D721Med (cell line): ENCODE data around the gene DNMT3A.

Experiments
- DNase-seq: peaks from one replicate; pipeline ENCODE4 v3.0.0; 2011; ENCODE audit warnings: low spot score; ENCODE audit not compliant: insufficient read length
- FAIRE-seq: peaks from 2 replicates; lab custom pipeline; 2011; peaks lifted over from hg19 to GRCh38; lab: Jason Lieb, UNC
- TF ChIP-seq, protein P1 (sequence below): IDR thresholded peaks from 2 replicates; pipeline ENCODE4 v1.5.1; 2012; ENCODE audit warnings: mild to moderate bottlenecking, control low read depth; ENCODE audit not compliant: insufficient read depth; ENCODE audit errors: missing control alignments

The DNMT3A gene

DNA sequence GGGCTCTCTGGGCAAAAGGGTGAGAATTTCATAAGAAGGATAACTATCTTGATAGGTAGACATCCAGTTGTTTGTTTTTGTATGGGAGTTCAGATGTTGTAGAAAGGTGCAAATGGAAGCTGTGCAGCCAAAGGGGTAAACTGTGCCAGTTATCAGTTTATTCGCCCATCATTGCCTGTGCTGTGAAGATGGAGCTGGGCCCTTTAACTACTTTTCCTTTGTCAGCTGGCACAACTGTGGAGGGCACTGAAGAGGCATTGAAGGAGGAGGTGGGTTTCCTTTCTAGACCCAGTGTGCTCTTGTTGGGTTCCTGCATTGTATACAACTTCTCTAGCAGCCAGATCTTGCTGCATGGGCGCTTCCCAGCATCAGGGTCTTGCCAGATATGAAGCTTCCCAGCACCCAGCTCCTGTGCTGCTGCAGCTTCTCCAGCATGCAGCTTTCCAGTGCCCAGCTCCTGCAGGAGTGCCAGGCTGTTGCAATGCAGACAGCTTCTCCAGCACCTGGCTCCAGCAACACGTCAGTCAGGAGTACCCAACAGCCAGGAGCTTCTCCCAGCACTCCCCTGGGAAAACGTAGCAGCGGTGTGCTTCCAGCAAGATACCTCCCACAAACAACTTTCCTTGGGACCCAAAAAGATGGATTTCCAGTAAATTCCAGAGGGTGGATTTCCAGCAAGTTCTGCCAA lies 15.3 kb downstream of the DNMT3A start:
- no peak for FAIRE-seq
- TF ChIP-seq, protein P1, sequence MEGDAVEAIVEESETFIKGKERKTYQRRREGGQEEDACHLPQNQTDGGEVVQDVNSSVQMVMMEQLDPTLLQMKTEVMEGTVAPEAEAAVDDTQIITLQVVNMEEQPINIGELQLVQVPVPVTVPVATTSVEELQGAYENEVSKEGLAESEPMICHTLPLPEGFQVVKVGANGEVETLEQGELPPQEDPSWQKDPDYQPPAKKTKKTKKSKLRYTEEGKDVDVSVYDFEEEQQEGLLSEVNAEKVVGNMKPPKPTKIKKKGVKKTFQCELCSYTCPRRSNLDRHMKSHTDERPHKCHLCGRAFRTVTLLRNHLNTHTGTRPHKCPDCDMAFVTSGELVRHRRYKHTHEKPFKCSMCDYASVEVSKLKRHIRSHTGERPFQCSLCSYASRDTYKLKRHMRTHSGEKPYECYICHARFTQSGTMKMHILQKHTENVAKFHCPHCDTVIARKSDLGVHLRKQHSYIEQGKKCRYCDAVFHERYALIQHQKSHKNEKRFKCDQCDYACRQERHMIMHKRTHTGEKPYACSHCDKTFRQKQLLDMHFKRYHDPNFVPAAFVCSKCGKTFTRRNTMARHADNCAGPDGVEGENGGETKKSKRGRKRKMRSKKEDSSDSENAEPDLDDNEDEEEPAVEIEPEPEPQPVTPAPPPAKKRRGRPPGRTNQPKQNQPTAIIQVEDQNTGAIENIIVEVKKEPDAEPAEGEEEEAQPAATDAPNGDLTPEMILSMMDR: no peak
- DNase-seq: no peak

DNA sequence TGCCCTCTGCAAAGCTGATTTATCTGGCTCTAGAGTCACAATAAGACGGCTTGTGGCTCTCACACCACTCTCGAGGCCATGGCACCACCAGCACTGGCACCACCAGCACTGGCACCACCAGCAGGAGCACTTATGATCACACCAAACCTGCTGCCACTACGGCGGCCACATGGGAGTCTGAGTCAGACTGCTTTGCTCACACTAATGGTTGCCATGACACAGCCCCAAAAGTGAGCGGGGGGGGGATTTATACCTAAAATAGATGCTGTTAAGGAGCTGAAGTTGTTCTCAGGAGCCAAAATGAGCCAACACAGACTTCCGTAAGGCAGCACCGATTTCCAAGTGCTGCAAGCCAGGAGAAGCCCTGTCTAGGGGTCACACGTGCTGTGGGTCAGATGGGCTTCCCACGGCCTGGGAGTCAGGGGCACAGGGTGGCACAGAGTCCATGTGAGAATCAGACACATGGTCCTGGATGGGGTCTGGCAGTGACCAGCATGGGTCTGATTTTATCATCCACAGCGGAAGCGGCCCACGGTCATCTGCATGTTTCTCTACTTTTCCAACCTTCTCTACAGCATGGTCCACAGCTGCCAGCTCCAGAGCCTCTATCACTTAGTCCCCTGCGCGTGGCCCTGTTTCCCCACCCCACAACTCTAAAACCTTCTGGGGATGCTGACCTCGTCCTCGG lies 16.7 kb downstream of the DNMT3A start:
- FAIRE-seq: no peak
- DNase-seq: no peak
- TF ChIP-seq, protein P1: no peak

DNA sequence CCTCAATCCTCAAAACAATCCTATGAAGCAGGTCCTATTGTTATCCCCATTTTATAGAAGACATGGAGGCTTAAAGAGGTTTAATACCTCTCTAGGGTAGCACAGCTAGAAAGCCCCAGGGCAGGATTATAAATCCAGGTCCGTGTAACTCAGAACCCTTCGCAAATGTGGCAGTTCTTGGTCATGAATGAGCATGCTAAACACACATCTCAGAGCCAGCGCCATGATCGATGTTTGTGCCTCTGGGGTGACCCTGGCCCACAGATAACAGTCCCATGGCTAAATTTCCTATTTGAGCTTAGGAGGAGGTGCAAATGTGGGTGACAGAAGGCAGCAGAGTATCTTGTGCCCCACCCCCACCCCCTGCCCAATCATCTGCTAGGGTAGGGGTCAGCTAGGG lies 17.5 kb downstream of the DNMT3A start:
- no peak for DNase-seq
- no peak for FAIRE-seq
- TF ChIP-seq, protein P1: no peak

DNA sequence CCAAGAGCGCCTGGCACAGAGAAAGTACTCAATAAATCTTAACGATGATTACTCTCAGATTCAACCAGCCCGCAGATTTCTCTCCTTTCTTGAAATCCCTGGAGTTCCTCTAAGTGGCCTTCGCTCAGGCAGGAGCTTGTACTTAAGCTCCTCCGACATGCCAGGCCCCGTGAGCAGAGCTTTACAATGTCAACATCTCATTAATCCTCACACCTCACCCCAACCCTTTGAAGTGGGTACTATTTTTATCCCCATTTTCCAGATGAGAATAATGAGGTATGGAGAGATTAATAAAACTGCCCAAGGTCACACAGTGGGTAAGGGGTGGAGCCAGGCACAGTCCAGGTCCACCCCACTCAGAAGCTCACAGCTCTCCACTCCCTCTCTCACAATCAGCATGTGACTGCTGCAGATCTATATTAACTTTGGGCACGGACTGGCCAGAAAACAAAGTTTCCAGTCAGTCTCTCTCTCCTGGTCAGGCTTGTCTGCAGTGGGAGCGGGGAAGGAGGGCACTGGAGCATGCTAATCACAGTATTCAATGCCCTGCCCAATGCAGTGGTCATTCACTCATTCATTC lies 18.0 kb downstream of the DNMT3A start:
- TF ChIP-seq, protein P1: no peak
- FAIRE-seq (no peak), DNase-seq (no peak)

DNA sequence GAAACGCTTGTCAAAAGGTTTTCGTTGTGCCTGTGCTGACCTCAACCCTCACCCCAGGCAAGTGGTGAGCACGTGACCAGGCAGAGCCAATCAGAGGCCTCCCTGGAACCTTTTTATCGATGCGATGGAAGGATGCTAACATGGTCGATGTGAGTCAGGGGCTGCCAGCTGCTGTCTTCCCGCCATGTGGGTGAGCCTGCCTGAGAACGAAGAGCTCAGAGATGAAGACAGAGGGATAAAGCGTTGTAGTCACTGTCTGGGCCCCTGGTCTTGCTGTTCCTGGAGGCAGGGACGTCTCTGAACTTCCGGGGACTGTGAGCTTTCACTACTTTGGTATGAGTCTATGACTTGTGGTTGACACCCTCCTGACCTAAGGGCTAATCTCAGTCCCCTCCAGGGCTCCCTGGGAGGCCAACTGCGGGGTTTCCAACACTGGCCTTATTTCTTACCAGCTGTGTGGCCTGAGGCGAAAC lies 18.6 kb downstream of the DNMT3A start:
- TF ChIP-seq, protein P1: no peak
- FAIRE-seq (no peak), DNase-seq (no peak)

DNA sequence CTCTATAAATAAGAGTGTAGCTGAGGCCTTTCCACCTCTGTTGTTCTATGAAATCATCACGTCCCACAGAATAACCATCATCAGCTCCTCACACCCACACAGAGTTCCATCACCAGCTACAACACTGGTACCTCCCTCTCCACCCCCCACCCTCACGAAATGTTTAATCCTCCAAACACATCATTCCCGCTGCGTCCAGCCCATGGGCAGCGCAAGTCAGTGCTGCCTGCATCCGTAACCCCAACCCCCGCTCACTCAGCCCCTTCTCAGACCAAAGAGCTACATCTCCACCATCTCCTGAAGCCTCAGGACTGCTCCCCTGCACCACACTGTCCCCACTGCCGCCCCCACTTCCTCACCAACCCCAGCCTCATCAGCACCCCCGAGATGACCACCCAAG lies 19.4 kb downstream of the DNMT3A start:
- DNase-seq (no peak), FAIRE-seq (no peak)
- TF ChIP-seq, protein P1: no peak
